Liver (tissue), 3 donors: Measurements from ENCODE around the gene RIMBP2.

Experiments
- EGR1 ChIP-seq, 2 donors: IDR thresholded peaks; 2 replicates each; pipeline ENCODE4 v1.6.1; 2016 to 2018; ENCODE audit warnings: antibody characterized with exemption in 2 of 2, low read depth in 2 of 2
- TF ChIP-seq, protein P1 (sequence below): fragments of 150-350 bp; IDR thresholded peaks from 2 replicates; pipeline ENCODE4 v1.5.1; 2017; ENCODE audit warnings: improper control_type of control experiment, low read depth, low read length; ENCODE audit not compliant: missing input control
- donor health status: healthy.
- donor health status: healthy.

DNA sequence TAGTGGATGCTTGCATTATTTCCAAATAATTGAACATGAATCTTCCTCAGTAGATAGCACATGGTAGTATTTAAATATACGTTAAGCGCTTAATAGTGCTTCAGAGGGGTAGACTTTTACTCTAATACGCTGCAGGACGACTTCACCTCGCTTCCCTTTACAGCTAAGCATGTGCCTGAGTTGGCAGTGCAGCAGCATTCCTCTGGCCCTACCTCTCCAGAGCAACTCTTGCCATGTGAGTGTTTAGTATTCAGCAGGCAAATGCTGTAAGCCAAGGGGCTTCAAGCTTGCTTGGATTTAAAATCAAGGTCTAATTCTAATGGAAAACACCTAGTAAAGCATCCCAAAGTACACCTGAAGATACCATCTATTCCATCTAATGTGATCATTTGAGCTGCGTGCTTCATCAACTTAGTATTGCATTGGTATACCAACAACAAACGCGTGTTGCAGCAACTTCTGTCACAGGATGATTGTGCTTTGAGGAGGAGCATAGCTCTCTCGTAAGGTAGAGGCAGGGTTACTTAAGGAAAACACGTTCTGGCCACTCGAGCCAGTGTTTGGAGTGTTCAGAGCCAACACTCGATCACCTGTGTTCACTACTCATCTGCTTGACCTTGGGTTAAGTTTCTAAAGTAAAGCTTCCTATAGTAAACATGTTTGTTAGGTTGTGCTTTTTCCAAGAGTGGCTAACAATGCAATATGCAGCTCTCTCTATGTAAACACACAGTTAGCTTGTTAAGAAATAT lies 317.8 kb downstream of the RIMBP2 start:
- TF ChIP-seq, protein P1, sequence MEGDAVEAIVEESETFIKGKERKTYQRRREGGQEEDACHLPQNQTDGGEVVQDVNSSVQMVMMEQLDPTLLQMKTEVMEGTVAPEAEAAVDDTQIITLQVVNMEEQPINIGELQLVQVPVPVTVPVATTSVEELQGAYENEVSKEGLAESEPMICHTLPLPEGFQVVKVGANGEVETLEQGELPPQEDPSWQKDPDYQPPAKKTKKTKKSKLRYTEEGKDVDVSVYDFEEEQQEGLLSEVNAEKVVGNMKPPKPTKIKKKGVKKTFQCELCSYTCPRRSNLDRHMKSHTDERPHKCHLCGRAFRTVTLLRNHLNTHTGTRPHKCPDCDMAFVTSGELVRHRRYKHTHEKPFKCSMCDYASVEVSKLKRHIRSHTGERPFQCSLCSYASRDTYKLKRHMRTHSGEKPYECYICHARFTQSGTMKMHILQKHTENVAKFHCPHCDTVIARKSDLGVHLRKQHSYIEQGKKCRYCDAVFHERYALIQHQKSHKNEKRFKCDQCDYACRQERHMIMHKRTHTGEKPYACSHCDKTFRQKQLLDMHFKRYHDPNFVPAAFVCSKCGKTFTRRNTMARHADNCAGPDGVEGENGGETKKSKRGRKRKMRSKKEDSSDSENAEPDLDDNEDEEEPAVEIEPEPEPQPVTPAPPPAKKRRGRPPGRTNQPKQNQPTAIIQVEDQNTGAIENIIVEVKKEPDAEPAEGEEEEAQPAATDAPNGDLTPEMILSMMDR: no peak
- TF ChIP-seq EGR1 (IDR thresholded peaks at IDR 0.05; ENCODE audit: low read depth in 2 of 2): no peak
